CMK (cell line): ENCODE results near the gene OVCA2.
"Not testable (repeated sequence)": the region's sequence is repeated elsewhere in the genome, so short reads cannot be mapped to it uniquely, and the experiment has no call there.

Source experiments
- DNase-seq: peaks from one replicate; pipeline ENCODE4 v3.0.0-alpha.2; 2010; ENCODE audit warnings: low read depth

OVCA2 gene

DNA sequence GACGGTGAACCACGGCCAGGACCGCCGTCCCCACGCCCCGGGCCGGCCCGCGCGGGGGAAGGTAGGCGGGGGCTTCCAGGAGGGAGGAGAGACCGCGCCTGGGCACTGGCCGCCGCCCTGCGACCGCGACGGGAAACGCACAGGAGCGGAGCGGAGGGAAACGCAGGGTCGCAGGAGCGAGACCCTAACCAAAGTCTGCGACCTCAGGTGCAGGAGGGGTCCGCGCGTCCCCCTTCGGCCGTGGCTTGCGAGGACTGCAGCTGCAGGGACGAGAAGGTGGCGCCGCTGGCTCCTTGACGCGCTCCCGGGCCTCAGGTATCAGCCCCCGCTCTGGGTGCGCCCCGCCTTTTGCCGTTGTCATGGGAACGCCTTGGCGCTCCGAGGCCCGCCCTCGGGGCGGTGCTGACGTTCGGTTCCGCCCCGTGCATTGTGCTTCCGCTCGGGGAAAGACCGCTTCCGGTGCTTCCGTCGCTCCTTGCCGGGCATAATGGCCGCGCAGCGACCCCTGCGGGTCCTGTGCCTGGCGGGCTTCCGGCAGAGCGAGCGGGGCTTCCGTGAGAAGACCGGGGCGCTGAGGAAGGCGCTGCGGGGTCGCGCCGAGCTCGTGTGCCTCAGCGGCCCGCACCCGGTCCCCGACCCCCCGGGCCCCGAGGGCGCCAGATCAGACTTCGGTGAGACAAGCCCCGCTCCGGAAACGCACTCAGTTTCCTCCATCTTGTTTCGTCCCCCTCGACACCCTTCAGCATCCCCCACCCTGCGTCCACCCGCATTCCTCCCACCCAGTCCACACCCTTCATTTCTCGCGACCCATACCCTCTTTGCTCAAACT, at the start of gene OVCA2:
OVCA2 (plus strand) TSS at position 462 of the 829 bp plus-strand sequence; CDS start at position 488, 26 bp downstream.
- DNase-seq: no peak

- DNase-seq: no peak
These were observed 49.3 kb upstream of the OVCA2 start for GRCh38 chr17:1992541-1992940.

- DNase-seq: no peak
These were observed 47.1 kb upstream of the OVCA2 start for GRCh38 chr17:1994707-1995106.

DNA sequence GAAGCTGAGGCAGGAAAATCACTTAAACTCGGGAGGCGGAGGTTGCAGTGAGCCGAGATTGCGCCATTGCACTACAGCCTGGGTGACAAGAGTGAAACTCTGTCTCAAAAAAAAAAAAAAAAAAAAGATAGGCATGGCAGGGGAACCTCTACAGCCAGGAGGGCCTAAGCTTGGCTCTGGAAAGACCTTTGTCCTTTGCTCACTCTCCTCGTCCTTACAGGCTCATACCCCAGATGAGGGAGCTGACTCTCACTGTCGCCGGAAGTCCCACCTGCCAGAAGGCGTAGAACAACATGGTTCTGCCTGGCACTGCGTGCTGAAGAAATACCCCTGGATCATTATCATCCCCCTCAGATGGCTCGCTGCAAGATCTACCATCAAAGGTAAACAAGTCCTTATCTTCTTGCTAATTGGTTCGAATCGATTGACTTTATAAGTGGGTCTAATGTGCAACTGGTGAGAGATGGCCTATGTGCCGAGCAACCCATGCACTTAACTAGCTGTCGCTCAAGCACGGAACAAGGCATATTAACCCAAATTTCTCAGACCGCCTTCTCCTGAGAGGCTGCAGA, 46.4 kb upstream of the OVCA2 start:
- DNase-seq: no peak

DNA sequence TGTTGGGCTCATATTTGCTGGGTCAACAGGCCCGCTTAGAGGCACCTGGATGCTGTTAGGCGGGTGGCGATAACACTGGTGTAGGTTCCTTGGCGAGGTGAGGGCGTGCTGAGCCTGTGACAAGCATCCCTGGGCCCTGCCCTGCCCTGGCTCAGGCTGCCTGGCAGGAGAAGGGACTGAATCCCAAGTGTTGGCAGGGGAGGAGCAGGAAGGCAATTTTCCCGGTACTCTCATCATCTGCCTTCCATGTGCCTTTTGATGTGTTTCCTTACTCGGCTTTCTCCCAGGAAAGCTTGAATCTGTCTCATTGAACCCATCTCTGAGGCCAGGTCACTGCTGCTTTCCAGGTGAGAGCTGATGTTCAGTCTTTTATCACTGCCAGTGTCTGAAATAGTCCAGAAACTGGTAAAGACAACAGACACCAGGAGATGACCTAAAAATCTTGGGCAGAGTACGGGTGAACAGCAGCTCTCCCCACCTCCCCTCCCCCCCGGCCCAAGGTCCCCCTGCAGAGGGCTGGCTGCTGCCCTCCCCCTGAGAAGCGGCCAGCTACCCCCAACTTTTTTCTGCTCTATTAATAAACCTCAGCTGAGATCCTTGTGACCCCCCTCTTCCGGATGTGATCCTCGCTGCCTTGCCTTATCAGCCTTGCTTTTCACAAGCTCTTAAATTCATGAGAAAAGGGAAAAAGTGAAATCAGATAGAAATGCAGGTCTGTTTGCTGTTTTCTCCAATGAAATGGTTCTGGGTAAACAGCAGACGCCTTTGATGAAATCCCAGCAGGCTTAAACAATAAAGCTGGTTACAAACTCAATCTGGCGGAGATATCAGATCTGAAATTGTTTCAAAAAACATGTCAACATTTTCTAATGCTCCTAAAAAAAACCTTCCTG, 45.7 kb upstream of the OVCA2 start:
- DNase-seq: no peak

GRCh38 chr17:1996800-1997288, 45.0 kb upstream of the OVCA2 start:
- DNase-seq: no peak

DNA sequence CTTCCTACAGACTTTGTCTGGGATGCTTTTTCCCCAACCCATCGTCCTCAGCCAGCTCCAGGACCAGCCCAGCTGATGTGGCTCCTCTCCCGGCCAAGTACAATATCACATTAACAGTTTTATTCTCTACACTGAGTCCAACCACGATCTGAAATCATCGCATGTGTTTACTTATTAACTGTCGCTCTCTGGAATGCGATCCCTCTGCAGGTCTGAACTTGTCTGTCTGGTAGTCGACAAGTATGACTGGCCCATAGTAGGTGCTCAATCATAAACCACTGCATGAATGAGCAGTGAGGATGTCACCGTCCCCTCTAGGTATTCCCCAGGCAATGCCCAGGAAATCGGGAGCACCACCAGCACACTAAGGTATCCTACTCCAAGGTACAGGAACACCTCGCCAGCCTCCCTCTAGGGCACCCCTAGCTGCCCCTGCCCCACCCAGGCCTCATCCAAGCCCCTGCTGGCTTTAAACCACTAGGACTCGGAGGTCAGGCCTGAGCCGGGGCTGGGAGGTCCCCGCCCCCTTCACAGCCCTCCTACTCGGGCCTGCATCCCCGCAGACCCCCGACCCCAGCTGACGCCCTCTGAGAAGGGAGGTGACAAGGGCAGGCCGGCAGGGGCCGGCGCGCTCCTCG, 44.4 kb upstream of the OVCA2 start:
- no peak for DNase-seq

GRCh38 chr17:1997927-1998742, 43.7 kb upstream of the OVCA2 start:
- DNase-seq: no peak

DNA sequence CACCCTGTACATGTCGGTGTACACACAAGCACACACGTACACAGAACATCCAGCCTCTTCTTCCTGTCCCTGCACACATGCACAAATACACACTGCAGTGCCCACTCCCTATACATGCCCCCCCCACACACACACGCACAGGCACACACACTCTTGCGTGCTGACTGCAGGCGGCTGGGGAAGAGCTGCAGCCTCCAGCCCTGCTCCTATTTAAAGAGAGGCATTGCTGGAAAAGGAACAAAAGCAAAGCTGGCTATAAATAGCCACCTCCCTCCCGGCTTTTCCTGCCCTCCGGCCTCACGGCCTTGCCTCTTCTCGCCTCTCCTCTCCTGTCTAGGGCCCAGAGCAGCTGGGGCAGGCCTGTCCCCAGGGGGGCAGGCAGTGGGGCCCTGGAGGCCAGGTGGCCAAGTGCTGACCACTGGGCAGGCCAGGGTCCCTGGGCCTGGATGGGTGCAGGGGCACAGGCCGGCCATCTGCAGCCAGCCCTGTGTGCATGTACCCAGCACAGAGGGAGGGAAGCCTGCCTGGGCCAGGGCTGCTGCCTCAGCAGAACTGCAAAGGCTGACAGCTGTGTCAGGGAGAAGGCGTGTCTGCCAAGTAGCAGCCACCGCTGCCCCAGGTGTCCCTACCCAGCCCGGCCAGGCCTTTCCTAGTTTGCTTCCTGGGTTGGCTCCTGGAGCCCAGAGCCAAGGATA, 42.1 kb upstream of the OVCA2 start:
- no peak for DNase-seq

DNA sequence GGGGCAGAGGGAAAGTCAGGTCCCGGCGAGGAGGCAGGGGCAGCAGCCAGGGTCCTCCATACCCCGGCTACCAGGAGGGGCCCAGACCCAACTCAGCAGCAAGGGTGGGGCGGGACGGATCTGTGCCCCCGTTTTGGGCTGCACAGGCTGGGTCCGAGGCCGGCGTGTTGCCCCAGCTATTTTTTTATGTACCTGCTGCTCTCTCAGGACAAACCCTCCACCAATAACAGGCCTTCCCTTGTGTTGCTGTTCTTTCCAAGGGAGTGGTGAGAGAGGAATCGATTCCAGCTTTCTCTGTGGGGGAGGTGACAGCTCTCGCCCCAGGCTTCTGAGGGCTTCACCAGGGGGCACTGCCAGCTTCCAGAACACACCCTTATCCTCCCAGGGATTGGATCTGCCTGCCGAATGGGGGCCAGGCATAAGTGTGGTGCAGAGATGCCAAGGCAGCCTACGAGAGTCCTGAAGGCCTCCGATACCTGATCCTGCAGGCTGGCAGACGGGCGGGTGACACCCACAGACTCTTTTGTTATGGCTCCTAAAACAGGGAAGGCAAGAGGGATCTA, 39.0 kb upstream of the OVCA2 start:
- no peak for DNase-seq

- DNase-seq: no peak
These were observed 38.3 kb upstream of the OVCA2 start for GRCh38 chr17:2003525-2003924.

DNA sequence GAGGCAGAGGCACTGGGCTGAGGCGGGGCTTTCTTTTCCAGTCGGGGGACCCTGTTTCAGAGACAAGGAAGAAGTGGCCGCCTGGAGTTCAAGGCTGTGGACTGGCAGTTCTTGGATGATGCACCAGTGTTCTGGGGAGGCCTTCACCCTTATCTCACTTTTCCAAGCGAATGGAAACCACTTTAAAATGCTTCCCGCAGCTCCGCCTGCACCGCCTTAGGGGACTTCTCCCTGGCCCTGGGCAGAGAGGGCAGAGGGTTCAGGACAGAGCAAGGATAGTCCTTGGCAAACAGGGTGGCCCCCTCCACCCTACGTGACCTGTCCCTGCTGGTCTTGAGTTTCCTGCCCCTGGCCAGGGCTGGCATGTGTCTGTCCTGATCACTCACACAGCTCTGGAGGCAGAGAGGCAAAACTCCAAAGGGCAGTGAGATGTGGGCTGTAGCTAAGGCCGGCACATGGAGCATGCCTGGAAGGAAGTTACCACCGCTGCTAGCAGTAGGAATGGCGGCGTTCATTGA, 37.3 kb upstream of the OVCA2 start:
- DNase-seq: no peak

DNA sequence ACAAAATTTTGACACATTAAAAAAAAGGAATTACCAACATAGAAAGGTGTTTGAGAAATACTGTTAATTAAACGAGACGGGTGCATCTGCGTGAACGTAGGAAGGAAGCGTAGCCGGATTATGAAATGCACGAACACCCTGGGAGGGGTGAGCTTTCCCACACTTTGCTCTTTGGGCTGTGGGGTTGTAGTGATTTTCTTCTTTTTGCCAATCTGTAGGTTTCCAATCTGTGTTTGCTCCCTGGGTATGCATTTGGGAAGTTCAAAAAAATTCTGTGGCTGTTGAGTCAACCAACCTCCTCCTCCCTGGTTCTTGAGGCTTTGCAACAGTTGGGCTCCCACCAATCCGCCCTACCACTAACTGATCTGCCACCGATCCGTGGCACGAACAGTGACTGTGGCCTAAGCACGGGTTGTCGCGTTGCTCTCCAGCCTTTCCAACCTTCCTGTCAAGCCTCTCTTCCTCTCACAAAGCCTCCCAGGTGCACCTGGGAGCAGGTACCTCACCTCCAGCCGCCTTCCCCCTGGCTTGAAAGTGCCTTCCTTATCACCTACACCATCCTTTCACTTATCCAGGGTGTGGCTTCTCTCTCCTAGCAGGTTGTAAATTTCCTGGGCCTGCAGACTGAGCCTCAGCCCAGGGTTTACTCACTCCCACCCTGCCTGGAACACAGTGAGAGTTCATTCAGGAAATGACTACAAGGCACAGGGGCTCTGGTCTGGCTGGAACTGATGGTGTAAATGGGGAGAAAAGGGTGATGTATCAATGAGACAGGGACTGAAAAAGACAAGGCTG, 33.3 kb upstream of the OVCA2 start:
- DNase-seq: no peak

- no peak for DNase-seq
These were observed 32.1 kb upstream of the OVCA2 start for GRCh38 chr17:2009737-2010136.

GRCh38 chr17:2011411-2012371, 30.1 kb upstream of the OVCA2 start:
- DNase-seq: no peak

- no peak for DNase-seq
These were observed 29.3 kb upstream of the OVCA2 start for GRCh38 chr17:2012499-2012898.

DNA sequence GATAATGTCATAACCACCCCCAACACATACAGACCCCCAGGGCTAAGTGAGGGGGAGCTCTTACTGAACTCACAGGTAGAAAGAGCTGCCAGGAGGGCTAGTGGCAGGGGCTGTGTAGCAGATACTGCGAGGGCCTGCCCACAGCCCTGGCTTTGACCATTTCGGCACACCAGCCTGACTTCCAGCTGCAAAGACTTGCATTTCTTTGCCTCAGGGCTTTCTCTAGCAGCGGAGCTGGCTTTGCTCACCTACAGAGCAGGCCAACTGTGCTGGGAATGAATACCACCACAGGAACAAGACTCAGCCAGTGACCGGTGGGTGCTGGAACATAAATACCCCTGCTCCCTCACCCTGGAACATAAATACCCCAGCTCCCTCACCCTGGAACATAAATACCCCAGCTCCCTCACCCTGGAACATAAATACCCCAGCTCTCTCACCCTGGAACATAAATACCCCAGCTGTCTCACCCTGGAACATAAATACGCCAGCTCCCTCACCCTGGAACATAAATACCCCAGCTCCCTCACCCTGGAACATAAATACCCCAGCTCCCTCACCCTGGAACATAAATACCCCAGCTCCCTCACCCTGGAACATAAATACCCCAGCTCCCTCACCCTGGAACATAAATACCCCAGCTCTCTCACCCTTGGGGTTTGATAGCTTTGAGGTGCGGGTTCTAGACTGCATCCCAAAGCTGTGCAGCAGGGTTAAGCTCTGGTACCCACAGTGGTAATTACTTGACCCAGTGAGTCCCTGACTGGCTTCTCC, 28.4 kb upstream of the OVCA2 start:
- DNase-seq: not testable (repeated sequence)
